Right lobe of liver (tissue), 4 donors: Measurements from ENCODE around the gene PCBD1.

Experiments used
- POLR2A ChIP-seq: fragments of 450-650 bp; IDR thresholded peaks from one replicate; pipeline ENCODE4 v1.6.1; 2017; ENCODE audit warnings: antibody characterized with exemption, mild to moderate bottlenecking
- TF ChIP-seq, protein P1 (sequence below), 4 donors: fragments of 200-600 bp in 3 of 4; fragments of 450-650 bp in 1 of 4; IDR thresholded peaks; one replicate each; pipeline versions ENCODE4 v1.5.1 to v1.8.0; 2016 to 2022; ENCODE audit warnings: antibody characterized with exemption in 4 of 4, mild to moderate bottlenecking in 2 of 4
- donor health status: DM: no; HTN: no; CAD: no.
- donor health status: DM: no; HTN: no; CAD: no.
- donor health status: DM: no; HTN: yes; CAD: no.

DNA sequence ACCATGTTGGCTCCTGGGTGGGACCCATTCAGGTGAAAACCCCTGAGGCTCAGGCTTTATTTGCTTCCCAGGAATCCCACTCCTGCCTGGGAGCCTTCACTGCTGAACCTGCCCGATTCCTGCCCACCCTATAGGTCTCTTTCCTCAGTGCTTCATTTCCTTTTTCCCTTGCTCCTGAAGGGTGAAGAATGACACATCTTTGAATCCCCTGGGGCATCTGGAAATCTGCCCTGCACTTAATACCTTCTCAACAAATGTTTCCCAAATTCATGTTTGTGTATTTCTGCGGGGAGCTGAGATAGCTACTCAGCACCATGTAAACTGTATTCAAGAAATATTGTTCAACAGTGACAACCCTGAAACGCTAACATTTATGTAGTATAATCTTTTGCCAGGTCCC is 10.3 kb upstream of the PCBD1 start:
- TF ChIP-seq, protein P1, sequence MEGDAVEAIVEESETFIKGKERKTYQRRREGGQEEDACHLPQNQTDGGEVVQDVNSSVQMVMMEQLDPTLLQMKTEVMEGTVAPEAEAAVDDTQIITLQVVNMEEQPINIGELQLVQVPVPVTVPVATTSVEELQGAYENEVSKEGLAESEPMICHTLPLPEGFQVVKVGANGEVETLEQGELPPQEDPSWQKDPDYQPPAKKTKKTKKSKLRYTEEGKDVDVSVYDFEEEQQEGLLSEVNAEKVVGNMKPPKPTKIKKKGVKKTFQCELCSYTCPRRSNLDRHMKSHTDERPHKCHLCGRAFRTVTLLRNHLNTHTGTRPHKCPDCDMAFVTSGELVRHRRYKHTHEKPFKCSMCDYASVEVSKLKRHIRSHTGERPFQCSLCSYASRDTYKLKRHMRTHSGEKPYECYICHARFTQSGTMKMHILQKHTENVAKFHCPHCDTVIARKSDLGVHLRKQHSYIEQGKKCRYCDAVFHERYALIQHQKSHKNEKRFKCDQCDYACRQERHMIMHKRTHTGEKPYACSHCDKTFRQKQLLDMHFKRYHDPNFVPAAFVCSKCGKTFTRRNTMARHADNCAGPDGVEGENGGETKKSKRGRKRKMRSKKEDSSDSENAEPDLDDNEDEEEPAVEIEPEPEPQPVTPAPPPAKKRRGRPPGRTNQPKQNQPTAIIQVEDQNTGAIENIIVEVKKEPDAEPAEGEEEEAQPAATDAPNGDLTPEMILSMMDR (IDR thresholded peaks at IDR 0.05): no peak
- no peak for TF ChIP-seq POLR2A
